Measurements from ENCODE around the gene CBFB.

CBFB gene

GRCh38 chr16:67100569-67101310 lies 71.8 kb downstream of the CBFB start:
- Histone ChIP-seq H3K9ac (peak overlapping the region in 1 of 11 experiments; percentile 24; a peak in 1 of 22 replicates), H3K4me3 (no peak overlapping the region), H3K27ac (no peak overlapping the region), H3K4me1 (peaks cover 0 to 16% (median 4%) of the 10 kb centered on the region in 10 experiments; a peak in 7 of 20 replicates), H3K9me3 (replicated peaks in 1 of 11) (no peaks in the 10 kb centered on the region), H3K27me3 (no peaks in the 10 kb centered on the region), H3K4me2 (no peak overlapping the region), H4K20me1 (peaks cover 7 to 49% (median 21%) of the 10 kb centered on the region in 11 experiments; a peak in 13 of 22 replicates), H3K36me3 (peaks cover 53 to 76% (median 62%) of the 10 kb centered on the region in 11 experiments)
- peak in 1 of 11 experiments; percentile 35; a peak in 1 of 22 replicates for TF ChIP-seq Cebpa-rat (IDR thresholded peaks at IDR 0.05)

DNA sequence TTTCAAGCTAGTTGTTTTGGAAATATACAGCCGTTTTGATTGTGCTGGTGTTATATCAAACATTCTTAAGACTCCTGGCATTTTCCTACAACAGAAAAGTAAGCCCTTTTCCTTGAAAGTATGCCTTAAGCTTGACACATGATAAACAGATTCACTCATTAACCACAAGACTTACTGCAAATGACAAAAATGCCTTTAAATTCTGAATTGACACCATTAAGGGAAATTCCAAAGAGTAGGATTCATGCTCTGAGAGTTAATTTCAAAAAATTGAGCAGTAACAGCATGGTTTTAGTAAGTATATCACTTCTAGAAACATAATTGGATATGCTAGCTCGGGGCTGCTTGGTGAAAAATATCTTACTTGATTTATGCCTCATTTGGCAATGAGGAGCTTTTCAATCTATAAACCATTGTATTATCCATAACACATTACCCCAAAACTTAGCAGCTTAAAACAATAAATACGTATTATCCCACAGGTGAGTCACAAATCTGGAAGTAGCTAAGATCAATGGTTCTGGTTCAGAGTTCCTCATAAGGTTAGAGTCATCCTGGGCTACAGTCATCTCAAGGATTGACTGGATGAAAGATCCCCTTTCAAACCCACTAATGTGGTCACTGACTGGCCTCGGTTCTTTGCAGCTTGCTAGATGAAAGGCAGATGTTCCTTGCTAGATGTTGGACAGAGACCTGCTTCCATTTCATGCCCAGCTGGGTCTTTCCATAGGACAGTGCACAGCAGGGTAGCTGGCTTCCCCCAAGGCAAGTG lies 72.5 kb downstream of the CBFB start:
- H3K27me3 ChIP-seq = no peaks in the 10 kb centered on the region
- TF ChIP-seq Cebpa-rat (IDR thresholded peaks at IDR 0.05) = no peak
- peaks cover 0 to 22% (median 4%) of the 10 kb centered on the region in 10 experiments; a peak in 7 of 20 replicates for H3K4me1 ChIP-seq
- no peak overlapping the region for H3K9ac ChIP-seq
- H3K36me3 ChIP-seq = peaks cover 49 to 70% (median 57%) of the 10 kb centered on the region in 11 experiments
- H3K4me2 ChIP-seq = no peak overlapping the region
- H3K4me3 ChIP-seq = no peak overlapping the region
- H3K9me3 ChIP-seq (replicated peaks in 1 of 11) = no peaks in the 10 kb centered on the region
- H4K20me1 ChIP-seq = peaks cover 7 to 48% (median 18%) of the 10 kb centered on the region in 11 experiments; a peak in 12 of 22 replicates
- H3K27ac ChIP-seq = no peak overlapping the region

DNA sequence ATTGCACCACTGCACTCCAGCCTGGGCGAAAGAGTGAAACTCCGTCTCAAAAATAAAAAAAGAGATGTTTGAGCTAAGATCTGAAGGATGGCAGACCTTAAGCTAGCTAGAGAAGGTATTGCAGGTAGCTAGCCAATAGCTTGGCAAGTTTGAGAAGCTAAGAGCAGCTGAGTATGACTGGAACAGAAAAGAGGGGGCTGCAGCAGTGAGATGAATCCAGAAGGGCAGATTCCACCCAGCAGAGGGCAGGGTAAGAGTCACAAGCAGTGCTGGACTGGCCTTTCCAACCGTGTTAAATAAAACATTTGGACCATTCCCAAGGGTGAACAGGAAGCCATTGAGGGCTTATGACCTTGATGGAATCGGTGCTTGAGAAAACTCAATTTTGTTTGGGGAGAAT lies 75.1 kb downstream of the CBFB start:
- H3K4me1 ChIP-seq = peaks cover 1 to 26% (median 8%) of the 10 kb centered on the region in 10 experiments
- no peak overlapping the region for H3K9ac ChIP-seq
- H4K20me1 ChIP-seq = peaks cover 0 to 24% (median 11%) of the 10 kb centered on the region in 11 experiments; a peak in 8 of 22 replicates
- no peak overlapping the region for H3K27ac ChIP-seq
- H3K4me2 ChIP-seq = no peak overlapping the region
- H3K36me3 ChIP-seq = peaks cover 24 to 44% (median 34%) of the 10 kb centered on the region in 11 experiments; a peak in 20 of 22 replicates
- no peak overlapping the region for H3K4me3 ChIP-seq
- no peaks in the 10 kb centered on the region for H3K9me3 ChIP-seq (replicated peaks in 1 of 11)
- H3K27me3 ChIP-seq = no peaks in the 10 kb centered on the region
- TF ChIP-seq Cebpa-rat (IDR thresholded peaks at IDR 0.05) = no peak

GRCh38 chr16:67104845-67105244 lies 75.9 kb downstream of the CBFB start:
- no peak overlapping the region for H3K9ac ChIP-seq
- peak overlapping the region in 3 of 11 experiments; percentile 49 to 54 (median 51); a peak in 6 of 22 replicates for H3K4me2 ChIP-seq
- peak overlapping the region in 1 of 11 experiments; percentile 26; a peak in 2 of 22 replicates for H3K27ac ChIP-seq
- H3K36me3 ChIP-seq = peaks cover 16 to 36% (median 26%) of the 10 kb centered on the region in 11 experiments; a peak in 17 of 22 replicates
- H3K4me3 ChIP-seq = no peak overlapping the region
- H3K9me3 ChIP-seq (replicated peaks in 1 of 11) = no peaks in the 10 kb centered on the region
- H3K27me3 ChIP-seq = no peaks in the 10 kb centered on the region
- no peak for TF ChIP-seq Cebpa-rat (IDR thresholded peaks at IDR 0.05)
- peaks cover 6 to 30% (median 12%) of the 10 kb centered on the region in 10 experiments for H3K4me1 ChIP-seq
- H4K20me1 ChIP-seq = peaks cover 0 to 16% (median 9%) of the 10 kb centered on the region in 11 experiments; a peak in 8 of 22 replicates

- H3K4me3 ChIP-seq = no peak overlapping the region
- peaks cover 6 to 30% (median 12%) of the 10 kb centered on the region in 10 experiments for H3K4me1 ChIP-seq
- no peak for TF ChIP-seq Cebpa-rat (IDR thresholded peaks at IDR 0.05)
- peaks cover 16 to 32% (median 22%) of the 10 kb centered on the region in 11 experiments; a peak in 17 of 22 replicates for H3K36me3 ChIP-seq
- peak overlapping the region in 3 of 11 experiments; percentile 49 to 54 (median 51); a peak in 6 of 22 replicates for H3K4me2 ChIP-seq
- H4K20me1 ChIP-seq = peaks cover 0 to 14% (median 5%) of the 10 kb centered on the region in 11 experiments; a peak in 8 of 22 replicates
- H3K9me3 ChIP-seq (replicated peaks in 1 of 11) = no peaks in the 10 kb centered on the region
- H3K27ac ChIP-seq = peak overlapping the region in 1 of 11 experiments; percentile 26; a peak in 2 of 22 replicates
- no peak overlapping the region for H3K9ac ChIP-seq
- no peaks in the 10 kb centered on the region for H3K27me3 ChIP-seq
Observed at GRCh38 chr16:67105246-67105645, 76.3 kb downstream of the CBFB start.

DNA sequence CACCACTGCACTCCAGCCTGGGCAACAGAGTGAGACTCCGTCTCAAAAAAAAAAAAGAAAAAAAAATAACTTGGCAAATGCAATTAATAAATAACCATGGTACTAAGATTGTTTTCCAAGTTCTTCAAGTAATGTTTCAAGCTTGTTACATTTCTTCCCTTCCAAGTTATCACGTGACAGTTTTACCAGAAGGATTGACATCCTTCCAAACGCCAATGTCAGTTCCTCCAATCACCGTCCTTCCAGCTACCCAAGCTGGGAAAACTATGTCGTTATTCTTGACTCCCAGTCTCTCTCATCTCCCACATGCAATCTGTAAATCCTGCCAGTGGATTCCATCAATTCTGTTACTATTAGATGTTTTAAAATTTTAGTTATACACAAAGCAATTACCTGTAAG lies 76.9 kb downstream of the CBFB start:
- no peaks in the 10 kb centered on the region for H3K27me3 ChIP-seq
- H3K4me3 ChIP-seq = no peak overlapping the region
- H3K9ac ChIP-seq = no peak overlapping the region
- no peaks in the 10 kb centered on the region for H3K9me3 ChIP-seq (replicated peaks in 1 of 11)
- peaks cover 0 to 13% (median 1%) of the 10 kb centered on the region in 11 experiments; a peak in 12 of 22 replicates for H4K20me1 ChIP-seq
- H3K4me2 ChIP-seq = no peak overlapping the region; a peak in 1 of 22 replicates
- peaks cover 9 to 32% (median 16%) of the 10 kb centered on the region in 10 experiments for H3K4me1 ChIP-seq
- H3K36me3 ChIP-seq = peaks cover 13 to 26% (median 16%) of the 10 kb centered on the region in 11 experiments; a peak in 17 of 22 replicates
- no peak overlapping the region for H3K27ac ChIP-seq
- no peak for TF ChIP-seq Cebpa-rat (IDR thresholded peaks at IDR 0.05)

- peaks cover 10 to 36% (median 26%) of the 10 kb centered on the region in 11 experiments; a peak in 15 of 22 replicates for H4K20me1 ChIP-seq
- H3K9ac ChIP-seq = no peak overlapping the region
- H3K9me3 ChIP-seq (replicated peaks in 1 of 11) = no peaks in the 10 kb centered on the region
- H3K4me2 ChIP-seq = no peak overlapping the region
- peaks cover 11 to 23% (median 19%) of the 10 kb centered on the region in 11 experiments; a peak in 16 of 22 replicates for H3K36me3 ChIP-seq
- no peak overlapping the region for H3K4me3 ChIP-seq
- H3K27ac ChIP-seq = no peak overlapping the region
- no peaks in the 10 kb centered on the region for H3K27me3 ChIP-seq
- H3K4me1 ChIP-seq = peaks cover 24 to 57% (median 37%) of the 10 kb centered on the region in 10 experiments
- no peak for TF ChIP-seq Cebpa-rat (IDR thresholded peaks at IDR 0.05)
Observed at GRCh38 chr16:67108489-67108888, 79.5 kb downstream of the CBFB start.

DNA sequence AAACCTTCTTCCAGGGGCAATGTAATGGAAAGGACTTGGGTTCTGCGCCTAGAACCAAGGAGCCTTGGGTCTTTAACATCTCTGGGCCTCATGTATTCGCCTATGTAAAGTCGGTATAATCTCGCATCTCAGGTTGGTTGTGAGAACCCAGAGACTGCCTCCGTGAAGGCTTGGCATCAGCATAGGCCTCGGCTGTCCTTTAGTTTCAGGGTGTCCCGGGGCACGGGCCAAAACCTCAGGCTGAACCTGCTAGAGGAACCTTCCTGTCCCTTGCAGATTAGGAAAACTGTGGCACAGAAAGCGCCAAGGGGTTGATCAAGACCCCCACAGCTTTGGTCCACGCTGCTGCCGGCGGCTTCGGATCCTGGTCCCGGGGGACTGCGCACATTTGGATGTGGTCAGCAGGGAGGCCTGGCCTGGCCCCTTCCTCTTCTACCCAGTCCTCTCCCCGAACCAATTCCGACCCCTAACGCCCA lies 80.0 kb downstream of the CBFB start:
- Histone ChIP-seq H3K4me2 (peak overlapping the region; percentile 76 to 98 (median 89)), H3K27ac (peak overlapping the region in 10 of 11 experiments; percentile 57 to 96 (median 80); a peak in 20 of 22 replicates), H3K4me3 (peak overlapping the region; percentile 83 to 100 (median 92); a peak in 19 of 20 replicates), H4K20me1 (peaks cover 10 to 34% (median 28%) of the 10 kb centered on the region in 11 experiments; a peak in 15 of 22 replicates), H3K27me3 (no peaks in the 10 kb centered on the region), H3K9me3 (replicated peaks in 1 of 11) (no peaks in the 10 kb centered on the region), H3K9ac (peak overlapping the region; percentile 77 to 94 (median 85); a peak in 21 of 22 replicates), H3K36me3 (peaks cover 11 to 28% (median 23%) of the 10 kb centered on the region in 11 experiments; a peak in 16 of 22 replicates), H3K4me1 (peaks cover 24 to 61% (median 37%) of the 10 kb centered on the region in 10 experiments)
- TF ChIP-seq Cebpa-rat (IDR thresholded peaks at IDR 0.05) = no peak

Measured in BLaER1 treated with 17β-estradiol and CSF1 and Interleukin-3, amounts not matched to agents 10 nM and 100 nM (cell line).